ENCODE measurements around the gene ZCCHC7.

DNA sequence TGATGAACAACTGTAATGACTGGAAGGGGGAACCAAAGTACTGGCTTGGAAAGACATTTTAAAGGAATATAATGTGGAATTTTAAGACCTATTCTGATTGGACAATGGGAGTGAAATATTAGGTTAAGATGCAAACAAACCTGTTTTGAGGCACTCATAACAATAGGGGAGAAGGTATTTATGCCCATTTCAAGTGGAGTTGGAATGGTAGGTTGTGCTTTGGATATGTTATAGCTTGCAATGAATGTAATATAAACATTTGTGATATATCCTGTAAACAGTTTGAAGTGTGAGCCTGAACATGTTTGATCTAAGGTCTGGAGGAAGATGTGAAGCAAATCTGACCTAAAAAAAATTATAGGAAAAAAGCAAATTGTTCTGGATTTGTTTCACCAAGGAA, 172.5 kb downstream of the ZCCHC7 start:
- no peak for TF ChIP-seq POLR2A (IDR thresholded peaks at IDR 0.05)
- TF ChIP-seq, protein P1, sequence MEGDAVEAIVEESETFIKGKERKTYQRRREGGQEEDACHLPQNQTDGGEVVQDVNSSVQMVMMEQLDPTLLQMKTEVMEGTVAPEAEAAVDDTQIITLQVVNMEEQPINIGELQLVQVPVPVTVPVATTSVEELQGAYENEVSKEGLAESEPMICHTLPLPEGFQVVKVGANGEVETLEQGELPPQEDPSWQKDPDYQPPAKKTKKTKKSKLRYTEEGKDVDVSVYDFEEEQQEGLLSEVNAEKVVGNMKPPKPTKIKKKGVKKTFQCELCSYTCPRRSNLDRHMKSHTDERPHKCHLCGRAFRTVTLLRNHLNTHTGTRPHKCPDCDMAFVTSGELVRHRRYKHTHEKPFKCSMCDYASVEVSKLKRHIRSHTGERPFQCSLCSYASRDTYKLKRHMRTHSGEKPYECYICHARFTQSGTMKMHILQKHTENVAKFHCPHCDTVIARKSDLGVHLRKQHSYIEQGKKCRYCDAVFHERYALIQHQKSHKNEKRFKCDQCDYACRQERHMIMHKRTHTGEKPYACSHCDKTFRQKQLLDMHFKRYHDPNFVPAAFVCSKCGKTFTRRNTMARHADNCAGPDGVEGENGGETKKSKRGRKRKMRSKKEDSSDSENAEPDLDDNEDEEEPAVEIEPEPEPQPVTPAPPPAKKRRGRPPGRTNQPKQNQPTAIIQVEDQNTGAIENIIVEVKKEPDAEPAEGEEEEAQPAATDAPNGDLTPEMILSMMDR (IDR thresholded peaks at IDR 0.05), result no peak
